RWPE2 (cell line): ENCODE data around the gene PHRF1.

ENCODE experiments used
- ATAC-seq: fragments of 200-7000 bp; cut with Tn5 transposase; 3 replicates; pipeline ENCODE4 v1.9.1; 2021; ENCODE audit warnings: low read depth
- DNase-seq: peaks from one replicate; pipeline ENCODE4 v3.0.0-alpha.2; 2020; ENCODE audit warnings: low spot score
- H3K27ac ChIP-seq: fragments of 450-650 bp; 2 replicates; pipeline ENCODE4 v1.5.1; 2017; ENCODE audit warnings: mild to moderate bottlenecking; ENCODE audit not compliant: poor library complexity, severe bottlenecking
- H3K27me3 ChIP-seq: fragments of 250-450 bp; sonication (Bioruptor Pico); 2 replicates; pipeline ENCODE4 v1.5.1; 2021; ENCODE audit warnings: mild to moderate bottlenecking, moderate library complexity; ENCODE audit not compliant: insufficient read depth, poor library complexity, severe bottlenecking
- H3K36me3 ChIP-seq: fragments of 250-450 bp; sonication (Bioruptor Pico); 2 replicates; pipeline ENCODE4 v1.5.1; 2020; ENCODE audit warnings: low read depth, mild to moderate bottlenecking, moderate library complexity
- H3K4me1 ChIP-seq: fragments of 250-450 bp; sonication (Bioruptor Pico); 2 replicates; pipeline ENCODE4 v1.5.1; 2021; ENCODE audit warnings: mild to moderate bottlenecking, moderate library complexity; ENCODE audit not compliant: insufficient read depth, poor library complexity, severe bottlenecking
- H3K4me3 ChIP-seq: fragments of 250-450 bp; sonication (Bioruptor Pico); 2 replicates; pipeline ENCODE4 v1.5.1; 2021; ENCODE audit warnings: mild to moderate bottlenecking, moderate library complexity; ENCODE audit not compliant: severe bottlenecking
- H3K9me3 ChIP-seq: fragments of 250-450 bp; sonication (Bioruptor Pico); 2 replicates; pipeline ENCODE4 v1.5.1; 2021; ENCODE audit warnings: mild to moderate bottlenecking, moderate library complexity; ENCODE audit not compliant: severe bottlenecking
- CTCF ChIP-seq: fragments of 450-650 bp; IDR thresholded peaks from one replicate; pipeline ENCODE4 v1.5.1; 2017; ENCODE audit warnings: mild to moderate bottlenecking, moderate library complexity; ENCODE audit not compliant: poor library complexity, severe bottlenecking

Gene PHRF1

GRCh38 chr11:578276-579035, 2.2 kb downstream of the PHRF1 start:
- DNase-seq (no peak), ATAC-seq (no peak)
- Histone ChIP-seq H3K36me3 (peaks cover 41% of the 10 kb centered on the region), H3K27ac (no peak overlapping the region), H3K4me3 (no peak overlapping the region), H3K9me3 (no peaks in the 10 kb centered on the region), H3K27me3 (no peaks in the 10 kb centered on the region), H3K4me1 (peaks cover 15% of the 10 kb centered on the region)
- no peak for TF ChIP-seq CTCF

DNA sequence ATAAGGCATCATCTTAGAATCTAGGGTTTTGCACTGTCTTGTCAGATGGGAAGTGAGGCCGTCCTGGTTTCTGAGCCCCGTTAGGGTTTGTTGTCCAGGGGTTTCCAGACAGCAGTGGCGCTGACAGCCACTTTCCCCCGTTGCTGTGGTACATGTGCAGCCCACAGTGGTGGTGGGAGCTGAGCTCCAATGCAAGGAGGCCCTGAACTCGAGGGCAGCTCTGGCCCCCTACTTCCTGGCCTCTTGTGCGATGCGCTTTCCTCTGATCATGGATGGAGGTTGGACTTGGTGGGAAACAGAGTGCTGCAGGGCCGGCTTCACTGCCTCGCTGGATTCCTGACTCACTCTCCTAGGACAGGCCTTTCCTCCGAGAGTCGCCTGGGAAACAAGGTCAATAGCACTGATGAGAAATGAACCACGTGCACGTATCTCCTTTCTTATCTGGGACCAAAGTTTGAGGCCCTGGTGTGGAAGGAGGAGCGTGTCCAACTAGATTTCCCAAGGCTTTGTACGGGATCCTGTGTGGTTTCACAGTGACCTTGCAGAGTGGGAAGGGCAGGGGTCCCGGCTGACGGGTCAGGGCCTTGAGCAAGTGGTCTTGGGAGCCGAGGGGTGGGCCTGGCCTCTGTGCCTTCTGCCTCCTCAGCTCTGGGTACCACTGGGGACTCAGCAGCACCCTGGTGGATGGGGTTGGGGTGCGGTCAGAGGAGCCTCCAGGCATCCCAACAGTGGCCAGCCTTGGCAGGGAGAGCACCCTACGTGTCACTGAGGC, 3.7 kb downstream of the PHRF1 start:
- no peak for TF ChIP-seq CTCF
- Histone ChIP-seq H3K4me1 (peaks cover 15% of the 10 kb centered on the region), H3K36me3 (peaks cover 47% of the 10 kb centered on the region), H3K27me3 (no peaks in the 10 kb centered on the region), H3K4me3 (no peak overlapping the region), H3K27ac (no peak overlapping the region), H3K9me3 (no peaks in the 10 kb centered on the region)
- no peak for ATAC-seq
- DNase-seq, result no peak

DNA sequence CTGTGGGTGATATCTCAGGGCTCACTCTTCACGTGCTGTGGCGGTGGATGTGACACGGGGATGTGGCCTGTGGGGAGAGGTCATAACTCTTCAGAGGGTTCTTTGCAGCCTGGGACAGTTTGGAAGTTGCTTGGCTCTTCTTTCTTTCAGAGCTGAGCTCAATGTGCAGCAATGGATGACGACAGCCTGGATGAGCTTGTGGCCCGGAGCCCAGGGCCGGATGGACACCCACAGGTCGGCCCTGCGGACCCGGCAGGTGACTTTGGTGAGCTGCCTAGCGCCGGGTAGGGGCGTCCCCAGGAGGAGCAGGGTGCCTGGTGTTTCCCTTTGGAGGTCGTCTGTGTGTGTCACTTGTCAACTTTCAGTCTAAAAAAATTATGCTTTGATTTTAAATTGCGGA, 5.1 kb downstream of the PHRF1 start:
- no peak for TF ChIP-seq CTCF
- no peaks in the 10 kb centered on the region for H3K9me3 ChIP-seq
- no peaks in the 10 kb centered on the region for H3K27me3 ChIP-seq
- no peak overlapping the region for H3K27ac ChIP-seq
- peaks cover 15% of the 10 kb centered on the region for H3K4me1 ChIP-seq
- H3K4me3 ChIP-seq, result no peak overlapping the region
- no peak for ATAC-seq
- no peak for DNase-seq
- peaks cover 54% of the 10 kb centered on the region for H3K36me3 ChIP-seq

DNA sequence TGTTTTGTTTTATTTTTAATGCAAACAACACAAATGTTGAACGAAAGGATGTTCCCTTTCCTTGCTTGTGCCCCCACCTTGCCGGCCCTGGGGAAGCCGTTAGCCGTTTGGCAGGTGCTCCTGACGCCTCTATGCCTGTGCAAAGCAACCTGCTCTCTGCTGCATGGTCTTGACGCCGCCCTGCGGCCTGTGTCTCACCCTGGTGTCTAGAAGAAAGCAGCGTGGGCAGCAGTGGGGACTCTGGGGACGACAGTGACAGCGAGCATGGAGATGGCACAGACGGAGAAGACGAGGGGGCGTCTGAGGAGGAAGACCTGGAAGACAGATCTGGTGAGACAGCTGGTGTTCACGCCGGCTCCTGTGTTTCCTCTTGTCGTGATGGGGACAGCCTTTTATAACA, 5.5 kb downstream of the PHRF1 start:
- H3K4me3 ChIP-seq, result no peak overlapping the region
- peaks cover 56% of the 10 kb centered on the region for H3K36me3 ChIP-seq
- H3K27ac ChIP-seq, result no peak overlapping the region
- no peaks in the 10 kb centered on the region for H3K9me3 ChIP-seq
- ATAC-seq (no peak), DNase-seq (no peak)
- no peaks in the 10 kb centered on the region for H3K27me3 ChIP-seq
- no peak for TF ChIP-seq CTCF
- peaks cover 15% of the 10 kb centered on the region for H3K4me1 ChIP-seq

DNA sequence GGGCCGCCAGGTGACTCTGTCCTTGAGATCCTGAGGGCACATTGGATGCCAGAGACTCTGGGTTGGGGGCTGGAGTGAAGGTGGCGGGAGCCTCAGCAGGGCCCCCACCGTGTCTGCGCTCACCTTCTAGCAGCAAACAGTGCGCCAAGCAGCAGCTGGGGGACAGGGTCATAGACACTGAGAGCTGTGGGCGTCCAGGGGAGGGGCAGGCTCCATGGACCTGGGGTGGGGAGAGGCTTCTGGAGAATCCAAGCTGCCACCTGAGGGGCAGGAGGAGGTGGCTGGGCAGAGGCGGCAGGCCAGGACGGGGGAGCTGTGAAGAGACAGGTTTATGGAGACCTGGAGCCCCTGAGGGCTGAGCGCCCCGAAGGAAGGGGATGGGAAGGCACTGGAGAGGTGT, 8.0 kb downstream of the PHRF1 start:
- Histone ChIP-seq H3K27ac (no peak overlapping the region), H3K4me3 (no peak overlapping the region), H3K4me1 (peaks cover 4% of the 10 kb centered on the region), H3K36me3 (peaks cover 64% of the 10 kb centered on the region), H3K9me3 (no peaks in the 10 kb centered on the region), H3K27me3 (no peaks in the 10 kb centered on the region)
- ATAC-seq (no peak), DNase-seq (no peak)
- TF ChIP-seq CTCF, result no peak
